Measurements from ENCODE around the gene GPR89B. TPM values are rescaled to one million over a fixed set of nuclear protein-coding genes. Genes with fewer than 3 reads are reported as not detected.
"Not testable (repeated sequence)": the region's sequence is repeated elsewhere in the genome, so short reads cannot be mapped to it uniquely, and the experiment has no call there.

GPR89B gene
- polyA plus RNA-seq, 1 experiment: 6.1 TPM

DNA sequence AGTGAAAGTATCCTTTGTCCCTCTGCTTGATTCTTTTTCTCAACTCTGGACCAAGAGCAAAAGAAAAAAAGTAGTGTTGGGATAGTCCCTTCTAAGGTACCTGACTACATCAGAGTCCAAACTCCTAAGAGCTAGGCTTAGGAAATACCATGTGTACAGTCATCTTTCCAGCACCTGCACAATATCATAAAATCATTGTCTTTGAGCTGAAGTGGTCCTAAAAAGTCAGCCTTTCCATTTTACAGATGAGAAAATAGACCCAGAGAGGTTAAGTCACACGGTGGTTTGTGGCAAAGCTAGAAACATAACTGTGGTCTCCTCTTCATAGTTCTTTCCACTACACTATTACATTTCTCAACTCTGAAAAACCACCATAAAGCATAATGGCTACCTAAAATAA lies 38.4 kb downstream of the GPR89B start:
- H3K27me3 ChIP-seq (ENCODE audit: control insufficient read depth, insufficient read depth, low read length); POLR2A ChIA-PET; CTCF ChIA-PET: not testable (repeated sequence)

GRCh38 chr1:147978896-147979651 lies 50.9 kb downstream of the GPR89B start:
- H3K27me3 ChIP-seq (ENCODE audit: control insufficient read depth, insufficient read depth, low read length); H3K36me3 ChIP-seq (ENCODE audit: control insufficient read depth, insufficient read depth, low read length); CTCF ChIA-PET; DNase-seq (ENCODE audit: low read depth); POLR2A ChIA-PET; H3K4me3 ChIP-seq (ENCODE audit: low read depth, low read length): not testable (repeated sequence)

More for the DNA sequence above, 38.4 kb downstream of the GPR89B start:
- H3K36me3 ChIP-seq (ENCODE audit: control insufficient read depth, insufficient read depth, low read length); H3K4me3 ChIP-seq (ENCODE audit: low read depth, low read length); DNase-seq (ENCODE audit: low read depth): not testable (repeated sequence)

GRCh38 chr1:147985374-147985773 lies 57.2 kb downstream of the GPR89B start:
- H3K36me3 ChIP-seq (ENCODE audit: control insufficient read depth, insufficient read depth, low read length); H3K27me3 ChIP-seq (ENCODE audit: control insufficient read depth, insufficient read depth, low read length); DNase-seq (ENCODE audit: low read depth); H3K4me3 ChIP-seq (ENCODE audit: low read depth, low read length); CTCF ChIA-PET; POLR2A ChIA-PET: not testable (repeated sequence)

DNA sequence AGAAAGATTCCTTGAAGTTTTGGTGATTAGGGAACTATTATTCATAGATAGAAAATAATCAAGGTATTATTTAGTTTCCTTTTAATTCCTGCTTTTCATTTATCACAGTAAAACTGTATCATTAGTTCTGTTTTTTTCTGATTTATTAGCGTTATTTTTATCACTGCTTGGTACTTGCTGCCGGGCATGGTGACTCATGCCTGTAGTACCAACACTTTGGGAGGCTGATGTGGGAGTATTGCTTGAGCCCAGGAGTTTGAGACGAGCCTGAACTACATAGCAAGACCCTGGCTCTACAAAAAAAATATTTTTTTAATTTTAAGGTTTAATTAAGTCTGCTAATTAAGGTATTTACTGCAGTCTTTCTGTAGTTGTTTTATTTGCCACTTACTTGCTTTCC lies 59.7 kb downstream of the GPR89B start:
- H3K36me3 ChIP-seq (ENCODE audit: control insufficient read depth, insufficient read depth, low read length); POLR2A ChIA-PET; H3K4me3 ChIP-seq (ENCODE audit: low read depth, low read length): not testable (repeated sequence)

DNA sequence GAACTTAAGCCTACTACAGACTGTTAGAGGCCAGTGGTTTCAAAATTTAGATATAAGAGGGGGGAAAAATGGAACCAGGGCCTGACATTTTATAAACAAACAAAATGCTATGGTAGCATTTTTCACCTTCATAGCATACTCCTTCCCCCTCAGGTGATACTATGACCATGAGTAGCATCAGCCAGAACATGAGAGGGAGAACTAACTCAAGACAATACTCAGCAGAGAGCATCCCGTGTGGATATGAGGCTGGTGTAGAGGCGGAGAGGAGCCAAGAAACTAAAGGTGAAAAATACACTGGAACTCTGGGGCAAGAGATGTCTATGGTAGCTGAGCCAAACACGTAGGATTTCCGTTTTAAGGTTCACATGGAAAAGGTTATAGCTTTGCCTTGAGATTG lies 64.7 kb downstream of the GPR89B start:
- CTCF ChIA-PET; H3K36me3 ChIP-seq (ENCODE audit: control insufficient read depth, insufficient read depth, low read length); H3K27me3 ChIP-seq (ENCODE audit: control insufficient read depth, insufficient read depth, low read length); H3K4me3 ChIP-seq (ENCODE audit: low read depth, low read length); POLR2A ChIA-PET; DNase-seq (ENCODE audit: low read depth): not testable (repeated sequence)

More for the DNA sequence above, 59.7 kb downstream of the GPR89B start:
- H3K27me3 ChIP-seq (ENCODE audit: control insufficient read depth, insufficient read depth, low read length); DNase-seq (ENCODE audit: low read depth); CTCF ChIA-PET: not testable (repeated sequence)

GRCh38 chr1:147993400-147993799 lies 65.2 kb downstream of the GPR89B start:
- DNase-seq (ENCODE audit: low read depth): not testable (repeated sequence)

DNA sequence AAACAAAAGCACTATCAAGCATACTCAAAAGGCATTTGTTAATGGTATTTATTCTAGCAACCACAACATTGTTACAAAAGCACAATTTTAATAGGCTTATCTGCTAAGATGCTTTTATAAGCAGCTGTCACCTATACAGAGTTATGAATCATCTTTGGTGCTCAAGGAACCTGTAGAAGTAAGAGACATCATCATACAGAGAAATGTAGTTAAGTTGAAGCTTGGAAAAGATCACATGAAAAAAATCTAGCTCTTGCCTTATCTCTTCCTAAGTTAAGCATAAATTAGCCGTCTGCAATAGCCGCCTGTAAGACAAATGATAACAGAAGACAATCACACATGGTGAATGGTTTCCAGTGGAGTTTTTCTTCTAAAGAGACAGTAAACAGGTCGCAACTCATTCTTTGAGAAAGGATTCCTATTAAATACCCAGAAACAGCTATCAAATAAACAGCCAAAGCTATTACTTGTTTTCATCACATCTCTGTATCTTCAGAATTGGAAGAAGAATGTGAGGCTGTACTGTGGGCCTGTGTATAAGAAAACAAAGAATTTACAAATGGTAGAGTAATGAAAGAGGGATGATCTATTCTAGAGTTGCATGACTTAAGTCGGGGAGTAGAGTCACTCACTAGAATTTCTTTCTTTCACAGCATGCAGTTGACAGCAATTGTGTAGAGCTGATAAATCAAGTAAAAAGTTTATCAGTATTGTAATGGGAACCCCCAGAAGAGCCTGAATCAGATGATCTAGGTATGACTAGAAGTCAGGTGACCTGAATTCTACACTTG lies 65.8 kb downstream of the GPR89B start:
- DNase-seq (ENCODE audit: low read depth); H3K27me3 ChIP-seq (ENCODE audit: control insufficient read depth, insufficient read depth, low read length); H3K36me3 ChIP-seq (ENCODE audit: control insufficient read depth, insufficient read depth, low read length); H3K4me3 ChIP-seq (ENCODE audit: low read depth, low read length); CTCF ChIA-PET; POLR2A ChIA-PET: not testable (repeated sequence)

More at GRCh38 chr1:147993400-147993799, 65.2 kb downstream of the GPR89B start:
- CTCF ChIA-PET; POLR2A ChIA-PET; H3K4me3 ChIP-seq (ENCODE audit: low read depth, low read length); H3K27me3 ChIP-seq (ENCODE audit: control insufficient read depth, insufficient read depth, low read length); H3K36me3 ChIP-seq (ENCODE audit: control insufficient read depth, insufficient read depth, low read length): not testable (repeated sequence)

- POLR2A ChIA-PET, CTCF ChIA-PET: not testable (repeated sequence)
These were observed 67.9 kb downstream of the GPR89B start for GRCh38 chr1:147996088-147996487.

GRCh38 chr1:148007724-148008123 lies 79.5 kb downstream of the GPR89B start:
- H3K27me3 ChIP-seq (ENCODE audit: control insufficient read depth, insufficient read depth, low read length); POLR2A ChIA-PET; DNase-seq (ENCODE audit: low read depth); H3K36me3 ChIP-seq (ENCODE audit: control insufficient read depth, insufficient read depth, low read length); CTCF ChIA-PET; H3K4me3 ChIP-seq (ENCODE audit: low read depth, low read length): not testable (repeated sequence)

More at GRCh38 chr1:147996088-147996487, 67.9 kb downstream of the GPR89B start:
- H3K27me3 ChIP-seq (ENCODE audit: control insufficient read depth, insufficient read depth, low read length); DNase-seq (ENCODE audit: low read depth); H3K4me3 ChIP-seq (ENCODE audit: low read depth, low read length); H3K36me3 ChIP-seq (ENCODE audit: control insufficient read depth, insufficient read depth, low read length): not testable (repeated sequence)
